Gastroesophageal sphincter (tissue), 4 donors: ENCODE results near the gene CBFA2T2. TPM values are rescaled to one million over a fixed set of nuclear protein-coding genes. Genes with fewer than 3 reads are reported as not detected.

Experiments
- ATAC-seq: fragments of 150-250 bp; one replicate; pipeline ENCODE4 v1.9.1; 2016; ENCODE audit warnings: mild to moderate bottlenecking, moderate library complexity
- H3K27ac ChIP-seq, 4 donors: fragments of 200-600 bp; sonication (generic) in 3 of 4; 1 replicate in 3 of 4; 2 replicates in 1 of 4; pipeline ENCODE4 v1.5.1; 2016 to 2019
- H3K27me3 ChIP-seq: fragments of 200-600 bp; sonication (generic); one replicate; pipeline ENCODE4 v1.5.1; 2019
- H3K36me3 ChIP-seq, 2 donors: fragments of 200-600 bp; sonication (generic); one replicate each; pipeline ENCODE4 v1.5.1; 2019; ENCODE audit warnings: control low read depth in 1 of 2
- H3K4me1 ChIP-seq, 3 donors: fragments of 200-600 bp; sonication (generic); 1 replicate in 2 of 3; 2 replicates in 1 of 3; pipeline ENCODE4 v1.5.1; 2016 to 2019; ENCODE audit warnings: control low read depth in 2 of 3
- H3K4me3 ChIP-seq, 2 donors: fragments of 200-600 bp; sonication (generic); one replicate each; pipeline ENCODE4 v1.5.1; 2019; ENCODE audit warnings: mild to moderate bottlenecking in 1 of 2, moderate library complexity in 1 of 2
- H3K9me3 ChIP-seq, 3 donors: fragments of 200-600 bp; sonication (generic); one replicate each; pipeline ENCODE4 v1.5.1; 2017 to 2019; ENCODE audit warnings: control low read depth in 2 of 3
- EP300 ChIP-seq: sonication (generic); formaldehyde crosslinking; IDR thresholded peaks from one replicate; pipeline ENCODE4 v1.6.1; 2017; ENCODE audit warnings: antibody characterized with exemption, mild to moderate bottlenecking
- POLR2A ChIP-seq, 2 donors: fragments of 450-650 bp; IDR thresholded peaks; one replicate each; pipeline ENCODE4 v1.6.1; 2017; ENCODE audit warnings: antibody characterized with exemption in 2 of 2, mild to moderate bottlenecking in 2 of 2, moderate library complexity in 1 of 2
- POLR2AphosphoS5 ChIP-seq: sonication (generic); formaldehyde crosslinking; IDR thresholded peaks from one replicate; pipeline ENCODE4 v1.6.1; 2017; ENCODE audit warnings: antibody characterized with exemption
- WGBS, 2 donors: methylation state at CpG; one replicate each; pipeline ENCODE4 v1.1.5; 2018; ENCODE audit warnings: low coverage in 1 of 2; 5-methylcytosine and 5-hydroxymethylcytosine counted together
- total RNA-seq, 4 donors: library from RNA; depleted of rRNA; stranded (reverse); fragments of >200 nt; gene quantifications; one replicate each; pipeline ENCODE4 v1.1.0, GENCODE V29; 2016
- TF ChIP-seq, protein P1 (sequence below), 4 experiments: fragments of 200-600 bp in 2 of 4; fragments of 450-650 bp in 2 of 4; sonication (generic) in 1 of 4; IDR thresholded peaks; one replicate each; pipeline ENCODE4 v1.5.1; 2017 to 2019; ENCODE audit warnings: antibody characterized with exemption in 4 of 4, mild to moderate bottlenecking in 2 of 4, moderate library complexity in 2 of 4

Gene CBFA2T2
- total RNA-seq, 4 donors from 2014 or later, result 11.1 to 17.4 (median 14.2) TPM

DNA sequence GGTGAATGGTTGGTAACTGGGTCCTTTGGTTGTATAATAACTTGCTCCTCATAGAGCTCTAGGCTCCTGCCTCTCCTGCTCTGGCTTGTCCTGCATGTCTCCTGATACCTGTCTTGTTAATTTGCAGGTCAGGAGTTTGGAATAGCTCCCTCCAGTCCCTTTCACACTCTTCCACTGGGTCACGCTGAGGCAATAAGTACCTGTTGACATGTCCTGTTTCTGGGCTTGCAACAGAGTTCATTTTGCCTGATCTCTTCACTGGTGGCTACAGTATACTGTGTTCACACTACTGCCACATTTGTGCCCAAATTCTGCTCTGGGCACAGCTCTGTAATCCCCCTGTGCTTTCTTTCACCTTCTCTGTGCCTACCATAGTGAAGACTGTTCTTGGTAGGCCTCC, 146.9 kb downstream of the CBFA2T2 start:
- Histone ChIP-seq H3K4me3 (no peak overlapping the region), H3K36me3 (peaks cover 0 to 92% of the 10 kb centered on the region in 2 donors), H3K27me3 (no peaks in the 10 kb centered on the region), H3K27ac (no peak overlapping the region), H3K4me1 (no peaks in the 10 kb centered on the region), H3K9me3 (no peaks in the 10 kb centered on the region)
- no peak for TF ChIP-seq EP300
- no peak for TF ChIP-seq POLR2AphosphoS5
- TF ChIP-seq, protein P1, sequence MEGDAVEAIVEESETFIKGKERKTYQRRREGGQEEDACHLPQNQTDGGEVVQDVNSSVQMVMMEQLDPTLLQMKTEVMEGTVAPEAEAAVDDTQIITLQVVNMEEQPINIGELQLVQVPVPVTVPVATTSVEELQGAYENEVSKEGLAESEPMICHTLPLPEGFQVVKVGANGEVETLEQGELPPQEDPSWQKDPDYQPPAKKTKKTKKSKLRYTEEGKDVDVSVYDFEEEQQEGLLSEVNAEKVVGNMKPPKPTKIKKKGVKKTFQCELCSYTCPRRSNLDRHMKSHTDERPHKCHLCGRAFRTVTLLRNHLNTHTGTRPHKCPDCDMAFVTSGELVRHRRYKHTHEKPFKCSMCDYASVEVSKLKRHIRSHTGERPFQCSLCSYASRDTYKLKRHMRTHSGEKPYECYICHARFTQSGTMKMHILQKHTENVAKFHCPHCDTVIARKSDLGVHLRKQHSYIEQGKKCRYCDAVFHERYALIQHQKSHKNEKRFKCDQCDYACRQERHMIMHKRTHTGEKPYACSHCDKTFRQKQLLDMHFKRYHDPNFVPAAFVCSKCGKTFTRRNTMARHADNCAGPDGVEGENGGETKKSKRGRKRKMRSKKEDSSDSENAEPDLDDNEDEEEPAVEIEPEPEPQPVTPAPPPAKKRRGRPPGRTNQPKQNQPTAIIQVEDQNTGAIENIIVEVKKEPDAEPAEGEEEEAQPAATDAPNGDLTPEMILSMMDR (IDR thresholded peaks at IDR 0.05), result no peak
- no peak for TF ChIP-seq POLR2A (IDR thresholded peaks at IDR 0.05)
- ATAC-seq, result no peak
- WGBS, 2 donors, result 100% methylated on average over 1 of the region's 1 CpG

- peaks cover 0 to 92% of the 10 kb centered on the region in 2 donors for H3K36me3 ChIP-seq
These were observed 150.4 kb downstream of the CBFA2T2 start for GRCh38 chr20:33640287-33640686.

DNA sequence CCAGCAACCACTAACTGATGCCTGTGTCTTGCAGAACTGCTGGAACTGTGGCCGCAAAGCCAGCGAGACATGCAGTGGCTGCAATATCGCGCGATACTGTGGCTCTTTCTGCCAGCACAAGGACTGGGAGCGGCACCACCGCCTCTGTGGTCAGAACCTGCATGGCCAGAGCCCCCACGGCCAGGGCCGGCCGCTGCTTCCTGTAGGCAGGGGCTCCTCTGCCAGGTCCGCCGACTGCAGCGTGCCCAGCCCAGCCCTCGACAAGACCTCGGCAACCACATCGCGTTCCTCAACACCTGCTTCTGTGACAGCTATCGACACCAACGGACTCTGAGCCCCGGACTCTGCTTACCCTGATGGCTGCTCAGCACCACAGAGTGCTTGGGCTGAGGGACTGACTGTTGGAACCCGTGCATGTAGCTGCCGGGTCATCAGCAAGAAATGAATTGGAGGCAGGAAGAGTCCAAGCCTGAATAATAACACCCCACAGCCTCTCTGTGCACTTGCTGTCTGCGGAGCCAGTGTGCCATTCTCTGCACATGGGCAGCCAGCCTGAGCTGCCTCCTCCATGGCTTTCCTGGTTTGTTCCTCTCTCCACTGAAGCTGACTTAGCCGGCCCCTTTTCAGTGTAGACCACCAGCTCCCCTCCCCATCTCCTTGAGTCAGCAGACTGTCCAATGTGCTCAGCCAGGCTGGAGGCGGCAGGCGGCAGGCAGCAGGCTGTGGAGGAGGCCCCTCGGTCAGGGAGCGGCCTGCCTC, 154.6 kb downstream of the CBFA2T2 start:
- H3K4me3 ChIP-seq, result no peak overlapping the region
- peaks cover 0 to 66% of the 10 kb centered on the region in 2 donors for H3K36me3 ChIP-seq
- TF ChIP-seq POLR2A (IDR thresholded peaks at IDR 0.05), result no peak
- TF ChIP-seq, protein P1 (IDR thresholded peaks at IDR 0.05), result no peak
- TF ChIP-seq POLR2AphosphoS5, result no peak
- no peak for TF ChIP-seq EP300
- no peaks in the 10 kb centered on the region for H3K9me3 ChIP-seq
- no peak for ATAC-seq
- H3K27ac ChIP-seq, result no peak overlapping the region
- WGBS, 2 donors, result 100% methylated on average over 1 of the region's 28 CpGs; no CpG with 5 or more reads in 1 of the 2 donors
- H3K27me3 ChIP-seq, result no peaks in the 10 kb centered on the region
- H3K4me1 ChIP-seq, result peaks cover 0 to 25% (median 15%) of the 10 kb centered on the region in 3 donors

More at GRCh38 chr20:33640287-33640686, 150.4 kb downstream of the CBFA2T2 start:
- TF ChIP-seq POLR2A (IDR thresholded peaks at IDR 0.05) (no peak), POLR2AphosphoS5 (no peak), EP300 (no peak)
- TF ChIP-seq, protein P1 (IDR thresholded peaks at IDR 0.05), result no peak
- H3K4me3 ChIP-seq, result no peak overlapping the region
- H3K27ac ChIP-seq, result no peak overlapping the region
- WGBS, 2 donors, result 78 to 85% methylated on average over 10 to 12 of the region's 13 CpGs
- ATAC-seq, result no peak
- H3K9me3 ChIP-seq, result no peaks in the 10 kb centered on the region
- H3K27me3 ChIP-seq, result no peaks in the 10 kb centered on the region
- no peaks in the 10 kb centered on the region for H3K4me1 ChIP-seq

DNA sequence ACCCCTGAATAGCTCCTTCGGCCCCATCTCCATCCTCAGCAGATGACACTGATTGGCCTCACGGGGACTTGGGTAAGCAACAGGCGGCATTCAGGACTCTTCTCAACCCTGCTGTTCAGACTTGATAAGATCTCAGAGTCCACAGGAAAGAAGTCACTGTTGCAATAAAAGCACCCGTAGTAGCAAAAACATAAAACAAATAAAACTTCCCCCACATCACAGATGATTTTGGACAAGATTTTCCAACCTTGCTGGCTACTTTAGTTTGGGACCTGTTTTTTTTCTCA, 155.1 kb downstream of the CBFA2T2 start:
- no peak overlapping the region for H3K27ac ChIP-seq
- WGBS, 2 donors, result 43 to 50% methylated on average over 1 of the region's 4 CpGs
- TF ChIP-seq, protein P1 (IDR thresholded peaks at IDR 0.05), result no peak
- no peak for TF ChIP-seq POLR2A (IDR thresholded peaks at IDR 0.05)
- TF ChIP-seq EP300, result no peak
- TF ChIP-seq POLR2AphosphoS5, result no peak
- no peak for ATAC-seq
- H3K27me3 ChIP-seq, result no peaks in the 10 kb centered on the region
- no peaks in the 10 kb centered on the region for H3K9me3 ChIP-seq
- peaks cover 0 to 60% of the 10 kb centered on the region in 2 donors for H3K36me3 ChIP-seq
- no peak overlapping the region for H3K4me3 ChIP-seq
- peaks cover 0 to 31% (median 15%) of the 10 kb centered on the region in 3 donors for H3K4me1 ChIP-seq

GRCh38 chr20:33645396-33645795, 155.5 kb downstream of the CBFA2T2 start:
- 80 to 94% methylated on average over 1 to 2 of the region's 2 CpGs for WGBS, 2 donors
- Histone ChIP-seq H3K9me3 (no peaks in the 10 kb centered on the region), H3K27me3 (no peaks in the 10 kb centered on the region), H3K4me3 (no peak overlapping the region), H3K27ac (no peak overlapping the region), H3K36me3 (peaks cover 0 to 57% of the 10 kb centered on the region in 2 donors), H3K4me1 (peaks cover 0 to 31% (median 15%) of the 10 kb centered on the region in 3 donors)
- no peak for TF ChIP-seq POLR2A (IDR thresholded peaks at IDR 0.05)
- no peak for TF ChIP-seq EP300
- TF ChIP-seq, protein P1 (IDR thresholded peaks at IDR 0.05), result no peak
- TF ChIP-seq POLR2AphosphoS5, result no peak
- no peak for ATAC-seq
